Colonic mucosa (tissue), 4 donors: ENCODE results near the gene CAMK1G. TPM values are rescaled to one million over a fixed set of nuclear protein-coding genes. Genes with fewer than 3 reads are reported as not detected.

Experiments used
- DNase-seq: peaks from one replicate; pipeline ENCODE4 v3.0.0-alpha.2; 2020
- H3K27ac ChIP-seq: fragments of 200-600 bp; one replicate; pipeline ENCODE4 v1.8.0; 2021
- H3K27me3 ChIP-seq: fragments of 200-600 bp; one replicate; pipeline ENCODE4 v1.8.0; 2021
- H3K36me3 ChIP-seq: fragments of 200-600 bp; one replicate; pipeline ENCODE4 v1.8.0; 2021
- H3K4me1 ChIP-seq: fragments of 200-600 bp; one replicate; pipeline ENCODE4 v1.8.0; 2021; ENCODE audit warnings: mild to moderate bottlenecking
- H3K4me3 ChIP-seq: fragments of 200-600 bp; one replicate; pipeline ENCODE4 v1.8.0; 2021
- H3K9ac ChIP-seq, 2 donors: one replicate each; pipeline ENCODE4 v1.7.0; 2013; ENCODE audit warnings: control low read depth in 2 of 2, low read depth in 2 of 2, low read length in 2 of 2
- H3K9me3 ChIP-seq: fragments of 200-600 bp; one replicate; pipeline ENCODE4 v1.8.0; 2021
- CTCF ChIP-seq: fragments of 200-600 bp; IDR thresholded peaks from one replicate; pipeline ENCODE4 v1.8.0; 2022; ENCODE audit warnings: antibody characterized with exemption, mild to moderate bottlenecking
- intact Hi-C: fragments of 100-400 bp; cut with DNase I; formaldehyde crosslinking; loops from one replicate; pipeline ENCODE4 v1.14.1; 2022
- total RNA-seq, 2 donors: library from RNA; stranded (reverse); fragmentation: NEBNext Ultra II Directional in 1 of 2; extraction: Animal tissue kit (Norgen Biotek cat#: 25700) in 1 of 2; gene quantifications; one replicate each; pipeline ENCODE4 v1.2.1, GENCODE V29; 2021
- donor health status: healthy.
- donor health status: DM: no; HTN: no; CAD: no.
- donor health status: DM: no; HTN: no; CAD: no.

Gene CAMK1G
- total RNA-seq, 2 donors from 2014 or later: 0.21 TPM; not detected in 1

- no peak overlapping the region for H3K27ac ChIP-seq
- H3K36me3 ChIP-seq: no peaks in the 10 kb centered on the region
- H3K4me3 ChIP-seq: no peak overlapping the region
- H3K9ac ChIP-seq: no peak overlapping the region
- TF ChIP-seq CTCF: no peak
- no peaks in the 10 kb centered on the region for H3K4me1 ChIP-seq
- no peaks in the 10 kb centered on the region for H3K9me3 ChIP-seq
- H3K27me3 ChIP-seq: no peaks in the 10 kb centered on the region
- intact Hi-C loops: no loop called here
- no peak for DNase-seq
Observed at GRCh38 chr1:209542585-209542984, 40.9 kb upstream of the CAMK1G start.

- no peak for TF ChIP-seq CTCF
- Histone ChIP-seq H3K9me3 (no peaks in the 10 kb centered on the region), H3K27me3 (no peaks in the 10 kb centered on the region), H3K27ac (no peak overlapping the region), H3K9ac (no peak overlapping the region), H3K36me3 (no peaks in the 10 kb centered on the region), H3K4me1 (no peaks in the 10 kb centered on the region), H3K4me3 (no peak overlapping the region)
- intact Hi-C loops: no loop called here
- DNase-seq: no peak
Observed at GRCh38 chr1:209544098-209544497, 39.4 kb upstream of the CAMK1G start.

- no peak for TF ChIP-seq CTCF
- H3K9me3 ChIP-seq: no peaks in the 10 kb centered on the region
- no peak overlapping the region for H3K9ac ChIP-seq
- no peak for DNase-seq
- no peaks in the 10 kb centered on the region for H3K27me3 ChIP-seq
- H3K36me3 ChIP-seq: no peaks in the 10 kb centered on the region
- H3K27ac ChIP-seq: no peak overlapping the region
- no peaks in the 10 kb centered on the region for H3K4me1 ChIP-seq
- H3K4me3 ChIP-seq: no peak overlapping the region
- intact Hi-C loops: no loop called here
Observed at GRCh38 chr1:209545423-209545822, 38.1 kb upstream of the CAMK1G start.

GRCh38 chr1:209546390-209547085, 37.0 kb upstream of the CAMK1G start:
- H3K9ac ChIP-seq: no peak overlapping the region
- TF ChIP-seq CTCF: no peak
- no peaks in the 10 kb centered on the region for H3K36me3 ChIP-seq
- no peak overlapping the region for H3K4me3 ChIP-seq
- H3K27ac ChIP-seq: no peak overlapping the region
- intact Hi-C loops: no loop called here
- H3K27me3 ChIP-seq: no peaks in the 10 kb centered on the region
- DNase-seq: no peak
- no peaks in the 10 kb centered on the region for H3K4me1 ChIP-seq
- no peaks in the 10 kb centered on the region for H3K9me3 ChIP-seq

- Histone ChIP-seq H3K4me3 (no peak overlapping the region), H3K4me1 (no peaks in the 10 kb centered on the region), H3K9ac (no peak overlapping the region), H3K9me3 (no peaks in the 10 kb centered on the region), H3K27me3 (no peaks in the 10 kb centered on the region), H3K27ac (no peak overlapping the region), H3K36me3 (no peaks in the 10 kb centered on the region)
- intact Hi-C loops: no loop called here
- no peak for DNase-seq
- no peak for TF ChIP-seq CTCF
Observed at GRCh38 chr1:209547626-209548025, 35.9 kb upstream of the CAMK1G start.
